ENCODE results near the gene CFAP91.

CFAP91 gene

GRCh38 chr3:119660474-119661440 is 42.1 kb upstream of the CFAP91 start, which contains the start of gene POPDC2:
Gene POPDC2 (minus strand): TSS chr3:119660589. CDS start chr3:119660423, 166 bp downstream.
- no peak within 1 kb of the TSS for H3K4me3 ChIP-seq (ENCODE audit: low read depth, low read length)
- DNase-seq (ENCODE audit: low read depth): no peak
- TF ChIP-seq CTCF (IDR thresholded peaks at IDR 0.05; ENCODE audit: low read depth, low read length, missing control alignments): no peak

- no peak for DNase-seq (ENCODE audit: low read depth)
- peak; percentile 19 for TF ChIP-seq CTCF (IDR thresholded peaks at IDR 0.05; ENCODE audit: low read depth, low read length, missing control alignments)
- no peak overlapping the region for H3K4me3 ChIP-seq (ENCODE audit: low read depth, low read length)
These were observed 40.0 kb upstream of the CFAP91 start for GRCh38 chr3:119662604-119663373.

GRCh38 chr3:119663885-119664284 is 38.9 kb upstream of the CFAP91 start:
- no peak overlapping the region for H3K4me3 ChIP-seq (ENCODE audit: low read depth, low read length)
- TF ChIP-seq CTCF (IDR thresholded peaks at IDR 0.05; ENCODE audit: low read depth, low read length, missing control alignments): no peak
- no peak for DNase-seq (ENCODE audit: low read depth)

GRCh38 chr3:119664370-119664769 is 38.5 kb upstream of the CFAP91 start:
- no peak overlapping the region for H3K4me3 ChIP-seq (ENCODE audit: low read depth, low read length)
- DNase-seq (ENCODE audit: low read depth): no peak
- TF ChIP-seq CTCF (IDR thresholded peaks at IDR 0.05; ENCODE audit: low read depth, low read length, missing control alignments): no peak

- no peak for TF ChIP-seq CTCF (IDR thresholded peaks at IDR 0.05; ENCODE audit: low read depth, low read length, missing control alignments)
- no peak overlapping the region for H3K4me3 ChIP-seq (ENCODE audit: low read depth, low read length)
- DNase-seq (ENCODE audit: low read depth): no peak
These were observed 37.9 kb upstream of the CFAP91 start for GRCh38 chr3:119664850-119665379.

- no peak for TF ChIP-seq CTCF (IDR thresholded peaks at IDR 0.05; ENCODE audit: low read depth, low read length, missing control alignments)
- H3K4me3 ChIP-seq (ENCODE audit: low read depth, low read length): no peak overlapping the region
- DNase-seq (ENCODE audit: low read depth): no peak
These were observed 36.8 kb upstream of the CFAP91 start for GRCh38 chr3:119665954-119666559.
